HepG2 (cell line): ENCODE data around the gene PSMD8. TPM values are rescaled to one million over a fixed set of nuclear protein-coding genes. Genes with fewer than 3 reads are reported as not detected.

Experiments used
- ATAC-seq: fragments of 200-7000 bp; cut with Tn5 transposase; 3 replicates; pipeline ENCODE4 v1.9.1; 2020; ENCODE audit warnings: mild to moderate bottlenecking, moderate library complexity
- BruUV-seq: library from RNA; stranded (reverse); fragments of 400-500 nt; replicated peaks from 2 replicates; lab custom pipeline; 2021; lab: Mats Ljungman, UMichigan
- CTCF ChIA-PET: fragments of 300-600 bp; formaldehyde crosslinking; extraction: SDS; loops from one replicate; lab custom pipeline; 2021; ENCODE audit warnings: low total read pairs, inconsistent platforms, low intra/inter-chr PET ratio; lab: Yijun Ruan, JAX
- POLR2A ChIA-PET: fragments of 350-600 bp; sonication (Branson Sonifier 250); formaldehyde crosslinking; loops from one replicate; lab custom pipeline; 2020; ENCODE audit warnings: antibody characterized with exemption, inconsistent platforms; lab: Yijun Ruan, JAX
- DNase-seq: peaks from one replicate; pipeline ENCODE4 v3.0.0-alpha.2; 2015; ENCODE audit warnings: low spot score
- FAIRE-seq: peaks from 3 replicates; lab custom pipeline; 2011; peaks lifted over from hg19 to GRCh38; lab: Jason Lieb, UNC
- H2AFZ ChIP-seq: one replicate; pipeline ENCODE4 v1.6.1; 2011; ENCODE audit warnings: low read length, inconsistent platforms
- H3K27ac ChIP-seq: fragments of 300-600 bp; 3 replicates; pipeline ENCODE4 v1.8.0; 2011; ENCODE audit warnings: mixed run types, mild to moderate bottlenecking, mixed read lengths, low read length, inconsistent platforms; ENCODE audit not compliant: insufficient read depth; ENCODE audit errors: extremely low read length
- H3K27me3 ChIP-seq, 2 experiments: fragments of 200-600 bp in 1 of 2; 2 replicates in 1 of 2; 3 replicates in 1 of 2; pipeline versions ENCODE4 v1.6.0 to v1.8.0; 2011; ENCODE audit warnings: low read length in 2 of 2, mild to moderate bottlenecking in 2 of 2, moderate library complexity in 2 of 2, inconsistent platforms in 1 of 2; ENCODE audit not compliant: insufficient read depth in 2 of 2, control insufficient read depth in 1 of 2
- H3K36me3 ChIP-seq, 2 experiments: fragments of 200-600 bp in 1 of 2; replicated peaks in 1 of 2; 2 replicates in 1 of 2; 3 replicates in 1 of 2; pipeline versions ENCODE4 v1.5.1 to v1.8.0; 2011; ENCODE audit warnings: low read length in 2 of 2, inconsistent platforms in 1 of 2; ENCODE audit not compliant: insufficient read depth in 2 of 2, control insufficient read depth in 1 of 2
- H3K4me1 ChIP-seq: 2 replicates; pipeline ENCODE4 v1.5.1; 2012; ENCODE audit warnings: low read length, inconsistent platforms; ENCODE audit not compliant: insufficient read depth
- H3K4me2 ChIP-seq: 2 replicates; pipeline ENCODE4 v1.6.0; 2011; ENCODE audit warnings: low read depth, low read length, inconsistent platforms
- H3K4me3 ChIP-seq, 3 experiments: fragments of 200-600 bp in 1 of 3; sonication (generic), shearing (Covaris generic) in 1 of 3; replicated peaks in 1 of 3; 2 replicates each; pipeline ENCODE4 v1.5.1; 2011 to 2016; ENCODE audit warnings: low read length in 3 of 3, inconsistent platforms in 2 of 3, low read depth in 2 of 3, mild to moderate bottlenecking in 2 of 3, control low read depth in 1 of 3, mixed read lengths in 1 of 3; ENCODE audit not compliant: insufficient read depth in 1 of 3
- H3K79me2 ChIP-seq: one replicate; pipeline ENCODE4 v1.6.1; 2011; ENCODE audit warnings: low read length, inconsistent platforms; ENCODE audit not compliant: insufficient read depth
- H3K9ac ChIP-seq: 2 replicates; pipeline ENCODE4 v1.6.0; 2011; ENCODE audit warnings: mild to moderate bottlenecking, low read depth, low read length, inconsistent platforms; ENCODE audit not compliant: insufficient read depth
- H3K9me3 ChIP-seq: 2 replicates; pipeline ENCODE4 v1.5.1; 2012; ENCODE audit warnings: mild to moderate bottlenecking, low read length
- H4K20me1 ChIP-seq: 2 replicates; pipeline ENCODE4 v1.6.0; 2011; ENCODE audit warnings: inconsistent platforms, mild to moderate bottlenecking, low read length, moderate library complexity; ENCODE audit not compliant: insufficient read depth
- HNRNPLL ChIP-seq: fragments of 200-400 bp; formaldehyde crosslinking; IDR thresholded peaks from 2 replicates; pipeline ENCODE4 v1.6.1; 2017; ENCODE audit warnings: mild to moderate bottlenecking, low read depth, low read length; ENCODE audit not compliant: poor library complexity, severe bottlenecking
- NR2F6 ChIP-seq, 2 experiments: IDR thresholded peaks; 2 replicates each; pipeline ENCODE4 v1.6.1; 2016; ENCODE audit warnings: antibody characterized with exemption in 1 of 2, mild to moderate bottlenecking in 1 of 2
- ZBTB34 ChIP-seq: sonication (generic); formaldehyde crosslinking; IDR thresholded peaks from 2 replicates; pipeline ENCODE4 v1.8.0; 2022; ENCODE audit warnings: mild to moderate bottlenecking, missing genetic modification reagents
- ZNF205 ChIP-seq: IDR thresholded peaks from 2 replicates; pipeline ENCODE4 v1.6.1; 2018; ENCODE audit warnings: missing biosample characterization, missing genetic modification reagents
- ZNF251 ChIP-seq: sonication (generic); formaldehyde crosslinking; IDR thresholded peaks from 2 replicates; pipeline ENCODE4 v1.9.0; 2021; ENCODE audit warnings: mild to moderate bottlenecking, missing genetic modification reagents
- ZNF263 ChIP-seq: sonication (generic); formaldehyde crosslinking; IDR thresholded peaks from 2 replicates; pipeline ENCODE4 v1.4.0; 2020; ENCODE audit warnings: missing genetic modification reagents
- ZNF619 ChIP-seq: sonication (generic); formaldehyde crosslinking; IDR thresholded peaks from 2 replicates; pipeline ENCODE4 v1.4.0; 2020; ENCODE audit warnings: mild to moderate bottlenecking, missing genetic modification reagents
- ZNF800 ChIP-seq: sonication (generic); formaldehyde crosslinking; IDR thresholded peaks from 2 replicates; pipeline ENCODE4 v1.4.0; 2020; ENCODE audit warnings: missing genetic modification reagents
- ZSCAN29 ChIP-seq: sonication (generic); formaldehyde crosslinking; conservative IDR thresholded peaks from 2 replicates; pipeline ENCODE4 v1.4.0; 2020; ENCODE audit warnings: mild to moderate bottlenecking, missing genetic modification reagents
- WGBS: methylation state at CpG from one replicate; pipeline ENCODE4 v1.1.6; 2017; ENCODE audit warnings: low lambda C conversion rate; 5-methylcytosine and 5-hydroxymethylcytosine counted together
- in situ Hi-C: cut with HindIII; loops from 2 replicates; pipeline ENCODE4 v1.10.0; 2017; ENCODE audit warnings: low pct_unique_long_range_greater_than_20kb; ENCODE audit not compliant: extremely low pct_ligation_motif_present
- intact Hi-C: fragments of 100-400 bp; cut with micrococcal nuclease; formaldehyde crosslinking; loops from one replicate; pipeline ENCODE4 v1.10.0; 2022; ENCODE audit not compliant: unreplicated experiment
- polyA plus RNA-seq, 8 experiments: library from polyadenylated mRNA; depleted of rRNA in 3 of 8; stranded (reverse) in 7 of 8; unstranded in 1 of 8; fragments of >200 nt; fragmentation: Illumina TruSeq in 4 of 8; extraction: Trizol in 4 of 8; gene quantifications; 2 replicates each; pipeline versions ENCODE4 v1.2.1 to v1.2.3, GENCODE V29; 2011 to 2016; ENCODE audit warnings: low read depth in 4 of 8, missing spikeins in 1 of 8, mixed read lengths in 1 of 8; ENCODE audit not compliant: insufficient read depth in 1 of 8
- total RNA-seq, 5 experiments: library from RNA; depleted of rRNA; stranded (reverse); fragments of >200 nt; fragmentation: Illumina TruSeq; extraction: Trizol; gene quantifications; 2 replicates each; pipeline ENCODE4 v1.2.3, GENCODE V29; 2016; ENCODE audit warnings: low read depth in 1 of 5
- TF ChIP-seq, protein P1 (sequence below): sonication (generic); formaldehyde crosslinking; IDR thresholded peaks from 2 replicates; pipeline ENCODE4 v1.4.0; 2020; ENCODE audit warnings: mild to moderate bottlenecking, missing genetic modification reagents

PSMD8 gene
- total and polyA plus RNA-seq, 2 of the 13 experiments (the other 11 are each of a cell fraction or from before 2014, with no cell fraction given) = 162 to 296 TPM

DNA sequence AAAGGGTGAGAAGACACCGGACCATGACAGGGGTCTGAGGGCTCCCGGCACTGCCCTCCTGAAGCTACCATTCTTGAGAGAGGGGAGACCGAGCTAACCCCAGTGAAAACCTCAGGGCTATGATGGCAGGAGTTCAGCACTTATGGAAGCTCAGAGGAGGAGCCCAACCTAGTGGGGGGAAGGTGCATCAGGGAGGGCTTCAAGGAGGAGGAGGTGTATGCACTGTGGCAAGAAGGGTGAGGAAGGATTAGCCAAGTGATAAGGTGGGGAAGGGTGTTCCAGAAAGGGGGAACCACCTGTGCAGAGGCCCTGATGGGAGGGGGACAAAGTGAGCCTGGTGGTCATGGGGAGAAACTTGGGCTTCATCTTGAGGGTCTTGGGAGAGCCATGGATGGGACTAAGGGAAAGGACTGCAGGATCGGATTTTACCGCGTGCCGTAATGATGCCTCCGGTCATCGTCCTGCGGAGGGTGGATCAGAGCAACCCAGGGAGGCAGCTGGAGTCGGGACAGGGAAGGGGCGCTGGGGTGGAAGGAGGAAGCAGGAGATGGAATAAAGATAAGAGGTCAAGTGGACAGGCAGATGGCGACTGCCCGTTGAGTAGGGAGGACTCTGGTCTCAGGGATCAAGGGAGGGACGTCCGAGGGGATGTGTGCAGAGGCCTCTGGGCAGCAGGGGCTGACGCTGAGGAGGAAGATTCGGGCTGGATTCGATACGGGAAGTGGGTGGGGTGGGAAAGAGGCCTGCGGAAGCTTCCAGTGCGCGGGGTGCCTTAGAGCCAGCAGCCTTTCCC lies 13.3 kb upstream of the PSMD8 start:
- WGBS = 33% methylated on average over 23 of the region's 23 CpGs
- Histone ChIP-seq H3K4me3 (peak overlapping the region; percentile 57 to 75 (median 62); a peak in 4 of 6 replicates), H3K4me1 (peaks cover 24% of the 10 kb centered on the region), H3K9ac (no peak overlapping the region), H3K27me3 (peaks cover 16 to 53% of the 10 kb centered on the region in 2 experiments; a peak in 4 of 5 replicates), H2AFZ (no peak overlapping the region), H3K36me3 (no peaks in the 10 kb centered on the region), H4K20me1 (no peaks in the 10 kb centered on the region), H3K79me2 (no peaks in the 10 kb centered on the region), H3K9me3 (no peaks in the 10 kb centered on the region), H3K4me2 (peak overlapping the region; percentile 88), H3K27ac (no peak overlapping the region)
- BruUV-seq = no TSS peak
- ChIA-PET CTCF (no interaction called here), POLR2A (interaction anchor here (0.9 to 2.2 kb wide), 6 partner anchors 13 to 42 kb away, joined by 3 to 24 read pairs (median 4); partner anchors contain the start of genes FAM98C, GGN, PSMD8 and SPRED3)
- in situ Hi-C loops (no loop called here), intact Hi-C loops (no loop called here)
- ATAC-seq (peak; percentile 14), FAIRE-seq (no peak), DNase-seq (no peak)
- TF ChIP-seq, protein P1, sequence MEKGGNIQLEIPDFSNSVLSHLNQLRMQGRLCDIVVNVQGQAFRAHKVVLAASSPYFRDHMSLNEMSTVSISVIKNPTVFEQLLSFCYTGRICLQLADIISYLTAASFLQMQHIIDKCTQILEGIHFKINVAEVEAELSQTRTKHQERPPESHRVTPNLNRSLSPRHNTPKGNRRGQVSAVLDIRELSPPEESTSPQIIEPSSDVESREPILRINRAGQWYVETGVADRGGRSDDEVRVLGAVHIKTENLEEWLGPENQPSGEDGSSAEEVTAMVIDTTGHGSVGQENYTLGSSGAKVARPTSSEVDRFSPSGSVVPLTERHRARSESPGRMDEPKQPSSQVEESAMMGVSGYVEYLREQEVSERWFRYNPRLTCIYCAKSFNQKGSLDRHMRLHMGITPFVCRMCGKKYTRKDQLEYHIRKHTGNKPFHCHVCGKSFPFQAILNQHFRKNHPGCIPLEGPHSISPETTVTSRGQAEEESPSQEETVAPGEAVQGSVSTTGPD = no peak
- peak; percentile 83 for TF ChIP-seq ZNF263 (CRISPR knock-in tag)

- BruUV-seq = no TSS peak
- Histone ChIP-seq H3K4me2 (peak overlapping the region; percentile 88), H4K20me1 (no peaks in the 10 kb centered on the region), H3K4me1 (peaks cover 30% of the 10 kb centered on the region), H3K79me2 (no peaks in the 10 kb centered on the region), H3K4me3 (peak overlapping the region; percentile 57 to 75 (median 62); a peak in 4 of 6 replicates), H3K27me3 (peaks cover 16 to 49% of the 10 kb centered on the region in 2 experiments; a peak in 4 of 5 replicates), H2AFZ (no peak overlapping the region), H3K27ac (no peak overlapping the region), H3K9me3 (no peaks in the 10 kb centered on the region), H3K9ac (no peak overlapping the region), H3K36me3 (no peaks in the 10 kb centered on the region)
- intact Hi-C loops (loop anchor here (1.0 kb wide), 1 partner anchor 9 kb away; no protein-coding TSS in a partner anchor), in situ Hi-C loops (no loop called here)
- WGBS = 2% methylated on average over 16 of the region's 37 CpGs
- ATAC-seq = peak; percentile 87
- POLR2A ChIA-PET = interaction anchor here (0.9 to 2.2 kb wide), 4 partner anchors 13 to 41 kb away, joined by 3 to 24 read pairs (median 4); partner anchors contain the start of genes FAM98C, GGN, PSMD8 and SPRED3
- peak; percentile 66 for DNase-seq
- CTCF ChIA-PET = no interaction called here
- no peak for FAIRE-seq
- TF ChIP-seq HNRNPLL = peak; percentile 79
- TF ChIP-seq ZSCAN29 (CRISPR knock-in tag) = no peak
- TF ChIP-seq ZNF800 = peak; percentile 87
- TF ChIP-seq ZNF619 (CRISPR knock-in tag) = no peak
- TF ChIP-seq NR2F6 (IDR thresholded peaks at IDR 0.05) = no peak
- no peak for TF ChIP-seq NR2F6 (CRISPR knock-in tag; IDR thresholded peaks at IDR 0.05)
- TF ChIP-seq ZNF205 (CRISPR knock-in tag) = 0 out of 2 replicates have a peak, but pooled peaks have one; percentile 43
- no peak for TF ChIP-seq ZBTB34 (CRISPR knock-in tag)
- TF ChIP-seq ZNF251 (CRISPR knock-in tag) = no peak
- TF ChIP-seq ZNF263 (CRISPR knock-in tag) = no peak
These were observed 12.7 kb upstream of the PSMD8 start for GRCh38 chr19:38361633-38362075.
